ENCODE results near the gene FOXA3. TPM values are rescaled to one million over a fixed set of nuclear protein-coding genes. Genes with fewer than 3 reads are reported as not detected.

Gene FOXA3
- total and polyA plus RNA-seq, 11 donors, result 0.07 TPM; not detected in 10

DNA sequence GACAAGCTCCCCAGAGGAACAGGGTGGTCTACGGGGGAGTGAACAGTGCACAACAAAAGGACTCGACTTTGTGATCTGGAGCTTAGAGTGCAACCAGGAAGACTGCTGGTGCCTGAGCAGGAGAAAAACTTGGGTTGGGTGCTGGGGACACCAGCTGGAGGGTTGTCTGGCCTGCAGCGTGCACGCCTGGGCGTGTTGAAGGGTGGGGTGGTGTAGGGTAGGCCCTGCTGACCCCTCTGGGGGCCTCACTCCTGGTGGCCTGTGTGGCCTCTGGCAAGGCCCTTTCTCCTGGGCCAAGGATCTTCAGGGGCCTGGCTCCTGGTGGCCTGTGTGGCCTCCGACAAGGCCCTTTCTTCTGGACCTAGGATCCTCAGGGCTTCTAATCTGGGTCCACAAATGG, 44.4 kb upstream of the FOXA3 start:
- 84 to 88% (median 86%) methylated on average over 6 of the region's 6 CpGs for WGBS, 4 donors
- intact Hi-C loops (cut with DNase I), result loop anchor here in 3 of 10 donors (5.0 kb wide), 1 partner anchor 63 kb away; no protein-coding TSS in a partner anchor
- ATAC-seq, result no peak

DNA sequence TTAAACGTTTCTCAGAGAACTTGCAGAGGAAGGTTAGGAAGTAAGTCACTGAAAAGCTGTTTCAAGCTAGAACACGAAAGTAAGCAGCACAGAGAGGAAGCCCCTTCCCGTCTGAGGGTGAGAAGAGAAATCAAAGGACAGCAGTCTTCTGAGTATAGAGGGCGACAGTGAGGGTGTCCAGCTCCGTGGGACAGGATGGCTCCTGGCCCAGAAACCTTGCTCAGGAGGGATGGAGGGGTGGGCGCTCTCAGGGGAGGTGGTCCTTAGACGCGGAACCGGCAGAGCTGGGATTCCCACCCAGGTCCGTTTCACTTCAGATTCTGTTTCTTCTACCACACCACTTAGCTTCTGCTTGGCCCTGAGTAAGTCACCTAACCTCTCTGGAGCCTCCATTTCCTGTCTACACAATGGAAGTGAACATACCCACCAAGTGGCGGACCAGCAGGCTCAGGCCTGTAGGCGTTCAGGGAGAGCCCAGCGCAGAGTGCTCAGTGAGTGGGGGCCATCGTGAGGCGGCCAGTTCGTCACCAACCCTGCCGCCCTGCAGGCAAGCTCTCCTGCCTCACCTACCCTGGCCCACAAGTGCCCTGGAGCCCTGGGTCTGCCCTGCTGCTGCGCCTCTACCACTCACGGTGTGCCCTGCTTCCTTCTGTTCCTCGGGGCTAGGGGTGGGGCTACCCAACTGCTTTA, 43.6 kb upstream of the FOXA3 start:
- peaks cover 0 to 8% (median 0%) of the 10 kb centered on the region in 9 donors for H3K27me3 ChIP-seq
- no peaks in the 10 kb centered on the region for H3K9me3 ChIP-seq
- H3K36me3 ChIP-seq, result peaks cover 0 to 56% (median 49%) of the 10 kb centered on the region in 9 donors
- ATAC-seq (no peak), DNase-seq (peak in 1 of 5 donors; percentile 37)
- peaks cover 0 to 28% (median 5%) of the 10 kb centered on the region in 12 donors for H3K4me1 ChIP-seq
- intact Hi-C loops (cut with DNase I), result no loop called here
- 73 to 77% (median 74%) methylated on average over 18 to 20 of the region's 20 CpGs for WGBS, 4 donors
- no peak overlapping the region for H3K4me3 ChIP-seq
- H3K27ac ChIP-seq, result no peak overlapping the region
- TF ChIP-seq, protein P1, sequence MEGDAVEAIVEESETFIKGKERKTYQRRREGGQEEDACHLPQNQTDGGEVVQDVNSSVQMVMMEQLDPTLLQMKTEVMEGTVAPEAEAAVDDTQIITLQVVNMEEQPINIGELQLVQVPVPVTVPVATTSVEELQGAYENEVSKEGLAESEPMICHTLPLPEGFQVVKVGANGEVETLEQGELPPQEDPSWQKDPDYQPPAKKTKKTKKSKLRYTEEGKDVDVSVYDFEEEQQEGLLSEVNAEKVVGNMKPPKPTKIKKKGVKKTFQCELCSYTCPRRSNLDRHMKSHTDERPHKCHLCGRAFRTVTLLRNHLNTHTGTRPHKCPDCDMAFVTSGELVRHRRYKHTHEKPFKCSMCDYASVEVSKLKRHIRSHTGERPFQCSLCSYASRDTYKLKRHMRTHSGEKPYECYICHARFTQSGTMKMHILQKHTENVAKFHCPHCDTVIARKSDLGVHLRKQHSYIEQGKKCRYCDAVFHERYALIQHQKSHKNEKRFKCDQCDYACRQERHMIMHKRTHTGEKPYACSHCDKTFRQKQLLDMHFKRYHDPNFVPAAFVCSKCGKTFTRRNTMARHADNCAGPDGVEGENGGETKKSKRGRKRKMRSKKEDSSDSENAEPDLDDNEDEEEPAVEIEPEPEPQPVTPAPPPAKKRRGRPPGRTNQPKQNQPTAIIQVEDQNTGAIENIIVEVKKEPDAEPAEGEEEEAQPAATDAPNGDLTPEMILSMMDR (IDR thresholded peaks at IDR 0.05), result no peak
- no peak for TF ChIP-seq POLR2A (IDR thresholded peaks at IDR 0.05)

More for the DNA sequence above, 44.4 kb upstream of the FOXA3 start:
- no peak for DNase-seq
- Histone ChIP-seq H3K27ac (no peak overlapping the region), H3K9me3 (no peaks in the 10 kb centered on the region), H3K4me3 (no peak overlapping the region), H3K27me3 (peaks cover 0 to 12% (median 0%) of the 10 kb centered on the region in 9 donors), H3K4me1 (peaks cover 0 to 34% (median 10%) of the 10 kb centered on the region in 12 donors), H3K36me3 (peaks cover 0 to 48% (median 41%) of the 10 kb centered on the region in 9 donors)
- TF ChIP-seq, protein P1 (IDR thresholded peaks at IDR 0.05), result no peak
- no peak for TF ChIP-seq POLR2A (IDR thresholded peaks at IDR 0.05)

DNA sequence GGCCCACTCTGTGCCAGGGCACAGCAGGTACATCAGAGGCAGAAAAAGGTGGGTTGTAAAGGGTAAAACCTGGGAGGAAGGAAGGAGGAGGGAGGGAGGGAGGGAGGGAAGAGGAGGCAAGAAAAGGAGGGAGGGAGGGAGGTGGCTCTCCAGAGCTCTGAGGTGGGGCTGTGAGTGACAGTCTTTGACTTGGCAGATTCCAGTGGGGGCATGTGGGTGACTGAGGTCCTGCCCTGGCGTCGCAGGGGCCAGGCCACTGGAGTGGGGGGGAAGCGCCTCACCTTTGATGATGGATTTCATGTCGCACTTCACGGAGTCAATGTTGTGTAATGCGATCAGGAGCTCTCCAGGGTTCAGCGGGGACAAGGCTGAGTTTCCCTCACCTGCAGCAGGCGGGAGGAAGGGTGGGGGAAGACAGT, 43.0 kb upstream of the FOXA3 start:
- ATAC-seq, result no peak
- no peak overlapping the region for H3K27ac ChIP-seq
- H3K36me3 ChIP-seq, result peaks cover 0 to 62% (median 54%) of the 10 kb centered on the region in 9 donors
- peaks cover 0 to 2% (median 0%) of the 10 kb centered on the region in 9 donors for H3K27me3 ChIP-seq
- DNase-seq, result peak in 2 of 5 donors; percentile 4 to 29
- intact Hi-C loops (cut with DNase I), result no loop called here
- TF ChIP-seq, protein P1 (IDR thresholded peaks at IDR 0.05), result no peak
- H3K9me3 ChIP-seq, result no peaks in the 10 kb centered on the region
- WGBS, 4 donors, result 83 to 89% (median 87%) methylated on average over 8 of the region's 8 CpGs
- H3K4me1 ChIP-seq, result peaks cover 0 to 24% (median 1%) of the 10 kb centered on the region in 12 donors
- H3K4me3 ChIP-seq, result no peak overlapping the region

DNA sequence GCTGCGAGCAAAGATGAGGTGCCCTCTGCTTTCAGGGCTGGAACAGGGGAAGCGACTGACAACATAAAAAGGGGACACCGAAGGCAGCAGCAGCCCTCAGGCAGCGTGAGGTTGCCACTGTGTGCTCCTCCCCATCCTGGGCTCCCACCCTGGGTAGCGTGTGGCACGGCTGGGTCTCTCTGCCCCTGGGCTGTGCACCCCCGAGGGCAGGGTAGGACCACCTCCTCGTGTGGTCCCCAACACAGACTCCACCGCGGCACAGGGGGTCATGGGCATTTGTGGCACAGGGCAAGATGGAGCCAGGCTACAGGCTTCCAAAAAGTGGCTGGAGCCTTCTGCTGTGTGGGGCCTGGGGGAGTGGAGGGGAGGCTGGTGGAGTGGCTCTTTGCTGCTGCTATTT, 42.6 kb upstream of the FOXA3 start:
- H3K36me3 ChIP-seq, result peaks cover 0 to 66% (median 59%) of the 10 kb centered on the region in 9 donors
- H3K9me3 ChIP-seq, result no peaks in the 10 kb centered on the region
- ATAC-seq (no peak), DNase-seq (peak in 2 of 5 donors; percentile 13 to 14)
- no peak overlapping the region for H3K4me3 ChIP-seq
- H3K27ac ChIP-seq, result no peak overlapping the region
- H3K4me1 ChIP-seq, result peaks cover 0 to 19% (median 0%) of the 10 kb centered on the region in 12 donors
- H3K27me3 ChIP-seq, result no peaks in the 10 kb centered on the region
- intact Hi-C loops (cut with DNase I), result no loop called here
- TF ChIP-seq POLR2A (IDR thresholded peaks at IDR 0.05), result no peak
- TF ChIP-seq, protein P1 (IDR thresholded peaks at IDR 0.05), result no peak
- WGBS, 4 donors, result 82 to 93% (median 87%) methylated on average over 5 to 10 of the region's 10 CpGs
